Stimulated activated CD4-positive, alpha-beta T cell treated with anti-CD3 and anti-CD28 coated beads, Interleukin-1b, Interleukin-23, amount 100 ng/mL, for 48 hours (primary cell): Measurements from ENCODE around the gene PPP1R2B.
A peak's percentile ranks its signal among the peaks of the same experiment; 100 is the strongest.
"Not testable (repeated sequence)": the region's sequence is repeated elsewhere in the genome, so short reads cannot be mapped to it uniquely, and the experiment has no call there.

Source experiments
- DNase-seq: peaks from one replicate; pipeline ENCODE4 v3.0.0-alpha.2; 2020

Gene PPP1R2B

DNA sequence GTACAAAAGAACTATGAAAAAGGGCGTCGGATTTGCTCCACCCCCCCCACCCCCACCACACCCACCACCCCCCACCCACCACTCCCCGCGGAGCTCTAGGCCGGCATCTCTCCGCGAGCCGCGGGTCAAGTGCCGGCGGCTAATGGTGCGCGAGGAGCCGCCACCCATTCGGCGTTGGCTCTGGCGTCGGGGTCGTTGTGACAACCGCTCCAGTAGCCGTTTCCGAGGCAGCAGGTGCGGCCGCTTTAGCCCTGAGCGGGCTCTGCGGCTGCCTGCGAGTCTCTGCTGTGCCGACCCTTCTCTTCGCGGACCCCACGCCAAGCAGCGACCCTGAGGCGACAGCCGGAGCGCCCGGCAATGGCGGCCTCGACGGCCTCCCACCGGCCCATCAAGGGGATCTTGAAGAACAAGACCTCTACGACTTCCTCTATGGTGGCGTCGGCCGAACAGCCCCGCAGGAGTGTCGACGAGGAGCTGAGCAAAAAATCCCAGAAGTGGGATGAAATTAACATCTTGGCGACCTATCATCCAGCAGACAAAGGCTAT is at the start of gene PPP1R2B:
PPP1R2B (plus strand) TSS at position 90 of the 546 bp plus-strand sequence; CDS start at position 358, 268 bp downstream.
- DNase-seq = no peak

GRCh38 chr5:156800929-156801328 is 49.2 kb upstream of the PPP1R2B start:
- DNase-seq = no peak

DNA sequence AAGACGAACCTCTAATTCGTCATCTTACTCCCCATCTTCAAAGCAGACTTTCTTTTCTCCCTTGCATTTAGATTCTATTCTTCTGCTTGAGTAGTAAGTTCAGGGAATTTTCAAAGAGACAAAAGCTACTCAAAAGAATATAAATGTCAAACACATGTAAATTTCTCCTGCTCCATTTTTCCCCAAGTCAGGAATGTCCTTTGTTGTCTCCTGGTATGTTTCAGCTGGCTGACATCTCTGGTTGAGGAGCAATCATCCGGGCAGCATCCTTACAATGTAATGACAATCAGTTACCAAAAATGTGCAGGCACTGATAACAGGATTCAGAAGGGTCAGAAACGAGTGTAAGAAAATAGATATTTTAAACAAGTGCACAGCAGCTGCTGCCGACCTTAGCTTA is 47.6 kb upstream of the PPP1R2B start:
- no peak for DNase-seq

DNA sequence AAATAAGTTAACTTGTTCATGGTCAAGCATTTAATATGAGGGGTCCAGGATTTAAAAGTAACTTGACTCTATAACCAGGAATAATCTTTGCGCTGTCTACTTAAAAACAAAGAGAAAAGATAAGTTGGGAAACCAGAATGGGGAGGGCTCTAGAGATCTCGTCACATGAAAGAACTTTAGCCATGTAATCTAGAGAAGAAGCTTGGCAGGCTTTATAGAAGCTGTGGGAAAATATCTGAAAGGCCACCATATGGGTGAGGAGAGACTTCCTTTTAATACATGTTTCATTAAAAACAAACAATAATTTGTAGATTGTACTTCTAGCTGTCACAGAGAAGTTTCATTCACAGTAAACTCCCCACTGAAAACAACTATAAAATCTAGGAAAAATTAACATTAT is 46.7 kb upstream of the PPP1R2B start:
- no peak for DNase-seq

- no peak for DNase-seq
Measured at GRCh38 chr5:156812959-156813358, 37.1 kb upstream of the PPP1R2B start.

DNA sequence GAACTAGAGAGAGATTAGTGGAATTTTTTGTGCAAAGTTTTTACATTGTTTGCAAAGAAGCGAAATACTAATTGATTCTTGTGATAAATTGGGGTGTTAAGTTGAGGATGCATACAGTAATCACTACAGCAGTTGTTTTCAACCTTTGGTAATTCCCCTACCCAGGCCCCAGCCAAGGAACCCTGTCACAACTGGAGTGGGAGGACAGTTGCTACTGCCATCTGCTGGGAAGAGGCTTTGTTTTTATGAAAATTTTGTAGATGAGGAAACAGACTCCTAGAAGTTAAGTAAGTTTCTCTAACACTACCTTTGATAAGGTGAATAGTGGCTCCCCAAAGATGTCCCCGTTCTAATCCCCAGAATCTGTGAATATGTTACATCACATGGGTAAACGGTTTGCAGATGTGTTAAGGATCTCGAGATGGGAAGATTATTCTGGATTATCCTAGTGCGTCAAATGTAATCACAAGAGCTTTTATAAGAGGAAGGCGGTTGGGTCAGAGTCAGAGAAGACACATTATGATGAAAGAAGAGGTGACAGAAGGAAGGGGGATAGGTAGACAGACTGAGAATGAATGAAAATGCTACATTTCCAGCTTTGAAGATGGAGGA is 34.0 kb upstream of the PPP1R2B start:
- DNase-seq = peak; percentile 39

DNA sequence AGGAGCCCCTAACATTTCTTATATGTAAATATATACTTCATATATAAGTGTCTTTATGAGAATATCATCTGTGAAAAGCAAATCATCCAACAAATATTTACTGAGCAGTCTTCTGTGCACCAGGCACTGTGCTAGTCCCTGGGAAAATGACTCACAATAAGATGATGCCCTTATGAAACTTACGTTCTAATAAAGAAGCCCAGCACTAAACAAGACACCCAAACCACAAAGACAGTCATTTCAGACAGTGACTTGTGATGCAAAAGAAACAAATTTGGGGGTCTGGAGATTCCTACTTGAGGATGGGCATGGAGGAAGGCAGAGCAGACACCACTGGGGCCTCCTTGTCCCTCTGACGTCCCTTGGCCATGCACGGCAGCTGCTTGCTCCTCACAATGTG is 30.6 kb upstream of the PPP1R2B start:
- no peak for DNase-seq

DNA sequence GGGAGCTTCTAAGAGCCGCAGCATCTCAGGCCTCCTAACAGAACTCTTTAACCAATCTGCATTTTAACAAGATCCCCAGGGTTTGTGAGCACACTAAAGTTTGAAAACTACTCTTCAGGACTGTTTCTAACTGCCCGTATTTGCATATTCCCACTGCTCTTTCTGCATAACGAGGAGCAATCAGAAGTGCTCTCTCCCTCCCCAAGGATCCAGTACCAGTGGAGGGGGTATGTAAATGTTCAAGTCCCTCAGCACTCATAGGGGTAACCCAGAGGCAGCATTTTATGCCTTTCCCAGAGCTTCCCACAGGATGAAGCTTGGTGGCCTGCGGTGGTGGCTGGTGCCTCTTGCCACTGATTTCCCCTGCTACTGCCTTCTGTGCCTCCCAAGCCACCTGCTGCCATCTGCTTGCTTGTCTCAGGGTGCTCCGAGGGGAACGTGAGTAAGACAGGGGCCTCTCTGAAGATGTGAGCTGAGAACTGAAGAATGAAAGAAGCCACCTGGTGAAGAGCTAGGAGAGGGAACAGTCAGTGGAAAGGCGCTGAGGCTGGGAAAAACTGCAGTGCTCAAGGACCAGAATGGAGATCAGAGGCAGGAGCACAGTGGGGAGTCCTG is 30.0 kb upstream of the PPP1R2B start:
- DNase-seq = no peak

GRCh38 chr5:156824241-156824640 is 25.9 kb upstream of the PPP1R2B start:
- no peak for DNase-seq

- DNase-seq = no peak
Measured at GRCh38 chr5:156824800-156825199, 25.3 kb upstream of the PPP1R2B start.

DNA sequence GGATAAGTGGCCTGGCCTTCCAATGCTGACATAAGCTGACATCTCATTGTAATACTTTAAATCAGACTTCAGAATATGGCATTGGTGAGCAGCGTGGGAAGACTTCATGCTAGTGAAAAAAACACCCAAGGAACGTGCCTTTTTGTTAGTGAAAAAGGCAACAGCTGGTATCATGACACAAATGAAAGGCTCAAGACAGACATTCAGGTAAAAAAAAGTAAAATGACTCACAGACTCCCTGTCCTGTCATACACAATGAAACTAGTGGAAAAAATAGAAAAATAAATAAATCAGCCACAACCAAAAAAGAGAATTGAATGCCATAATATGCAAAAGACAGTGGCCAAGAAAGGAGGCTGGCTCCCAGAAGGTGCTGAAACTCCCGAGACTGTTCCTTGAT is 24.4 kb upstream of the PPP1R2B start:
- no peak for DNase-seq

DNA sequence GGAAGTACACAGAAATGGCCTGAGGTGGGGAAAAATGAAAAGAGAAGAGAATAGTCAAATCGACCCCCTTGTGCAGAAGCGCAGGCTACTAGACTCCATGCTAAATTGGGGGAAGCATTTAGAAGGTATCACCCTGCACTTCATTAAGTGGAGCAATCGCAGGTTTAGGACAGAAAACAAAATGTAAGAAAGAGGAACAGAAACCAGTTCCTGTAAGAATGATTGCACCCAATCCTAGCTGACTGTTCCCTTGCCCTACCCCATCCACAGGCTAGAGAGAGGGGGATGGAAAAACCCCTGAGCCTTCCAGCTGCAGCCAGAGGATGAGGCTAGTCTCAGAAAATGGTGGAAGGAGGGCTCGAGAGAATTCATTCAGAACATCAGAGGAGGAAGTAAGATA is 23.9 kb upstream of the PPP1R2B start:
- no peak for DNase-seq

- no peak for DNase-seq
Measured at GRCh38 chr5:156834916-156835315, 15.2 kb upstream of the PPP1R2B start.

GRCh38 chr5:156835905-156836304 is 14.2 kb upstream of the PPP1R2B start:
- DNase-seq = no peak

GRCh38 chr5:156836846-156837245 is 13.2 kb upstream of the PPP1R2B start:
- DNase-seq = no peak

DNA sequence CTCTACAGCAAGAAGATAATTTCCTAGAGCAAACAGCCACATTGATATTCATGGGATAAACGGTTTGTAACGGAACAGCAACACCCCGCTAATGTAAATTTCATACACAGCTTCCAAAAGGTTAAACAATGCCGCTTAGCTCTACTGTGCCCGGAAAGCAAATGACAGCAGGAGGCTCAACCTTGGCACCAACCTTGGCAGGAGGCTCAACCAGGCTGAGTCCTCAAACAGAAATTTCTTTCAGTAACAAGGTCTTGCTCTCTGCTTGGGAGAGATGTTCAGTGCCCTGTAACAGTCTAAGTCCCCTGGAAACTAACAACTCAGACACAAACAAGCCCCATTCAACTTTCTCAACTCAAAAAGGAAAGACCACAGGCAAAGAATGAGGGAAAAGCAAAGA is 11.1 kb upstream of the PPP1R2B start:
- DNase-seq = no peak

GRCh38 chr5:156841737-156842136 is 8.4 kb upstream of the PPP1R2B start:
- no peak for DNase-seq

DNA sequence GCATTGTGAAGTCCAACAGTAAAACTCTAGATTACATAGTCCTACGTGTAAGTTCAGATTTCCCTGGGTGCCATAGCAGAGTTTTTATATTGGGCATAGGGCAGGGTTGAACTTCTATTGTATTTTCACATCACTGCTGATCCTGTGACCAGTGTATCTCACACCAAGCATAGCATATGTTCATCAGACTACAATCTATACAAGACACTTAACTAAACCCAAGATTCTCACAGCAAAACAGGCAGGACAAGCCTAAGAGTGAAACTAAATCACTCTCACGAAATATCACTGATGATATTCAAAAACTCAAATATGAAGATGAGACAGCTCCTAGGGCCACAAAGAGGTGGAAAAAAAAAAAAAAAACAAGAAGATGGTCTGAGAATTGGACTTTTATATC is 3.2 kb upstream of the PPP1R2B start:
- DNase-seq = no peak

DNA sequence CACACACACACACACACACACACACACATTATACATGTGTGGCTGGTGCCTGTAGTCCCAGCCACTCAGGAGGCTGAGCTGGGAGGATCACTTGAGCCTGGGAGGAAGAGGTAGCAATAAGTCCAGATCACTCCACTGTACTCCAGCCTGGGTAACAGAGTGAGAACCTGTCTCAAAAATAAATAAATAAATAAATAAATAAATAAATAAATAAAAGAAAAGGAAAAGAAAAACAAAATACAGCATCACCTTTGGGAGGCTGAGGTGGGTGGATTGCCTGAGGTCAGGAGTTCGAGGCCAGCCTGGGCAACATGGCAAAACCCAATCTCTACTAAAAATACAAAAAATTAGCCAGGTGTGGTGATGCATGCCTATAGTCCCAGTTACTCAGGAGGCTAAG is 1.6 kb upstream of the PPP1R2B start:
- not testable (repeated sequence) for DNase-seq

- no peak for DNase-seq
Measured at GRCh38 chr5:156851880-156852279, 1.8 kb downstream of the PPP1R2B start.

DNA sequence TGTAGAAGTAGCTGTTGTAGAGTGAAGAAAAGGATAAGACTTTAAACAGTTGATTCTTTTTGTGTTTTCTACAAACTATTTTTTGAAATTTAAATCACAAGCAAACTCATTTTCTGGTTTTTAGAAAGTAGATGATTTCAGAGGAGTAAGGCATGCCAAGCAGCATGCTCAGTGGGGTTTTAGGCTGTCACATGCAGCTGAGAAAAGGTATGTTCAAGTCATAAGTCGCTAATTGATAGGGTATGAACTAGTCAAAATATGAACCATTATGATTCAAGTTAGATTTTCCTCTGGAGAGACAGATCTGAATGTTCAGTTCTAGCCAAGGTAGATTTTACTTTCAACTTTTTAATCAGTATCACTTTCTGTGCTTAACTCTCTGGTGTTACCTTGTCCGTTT is 3.0 kb downstream of the PPP1R2B start:
- DNase-seq = not testable (repeated sequence)

DNA sequence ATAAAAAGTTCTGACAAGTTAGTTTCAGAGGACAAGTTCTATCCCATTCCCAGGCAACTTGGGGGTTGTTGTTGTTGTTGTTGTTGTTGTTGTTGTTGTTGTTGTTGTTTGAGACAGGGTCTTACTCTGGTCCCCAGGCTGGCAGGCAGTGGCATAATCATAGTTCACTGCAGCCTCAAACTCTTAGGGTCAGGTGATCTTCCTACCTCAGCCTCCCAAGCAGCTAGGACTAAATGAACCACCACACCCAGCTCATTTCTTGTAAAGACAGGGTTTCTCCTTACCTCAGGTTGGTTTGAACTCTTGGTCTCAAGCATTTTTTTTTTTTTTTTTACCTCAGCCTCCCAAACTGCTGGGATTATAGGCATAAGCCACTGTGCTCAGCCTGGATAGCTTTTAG is 15.3 kb downstream of the PPP1R2B start:
- DNase-seq = no peak

DNA sequence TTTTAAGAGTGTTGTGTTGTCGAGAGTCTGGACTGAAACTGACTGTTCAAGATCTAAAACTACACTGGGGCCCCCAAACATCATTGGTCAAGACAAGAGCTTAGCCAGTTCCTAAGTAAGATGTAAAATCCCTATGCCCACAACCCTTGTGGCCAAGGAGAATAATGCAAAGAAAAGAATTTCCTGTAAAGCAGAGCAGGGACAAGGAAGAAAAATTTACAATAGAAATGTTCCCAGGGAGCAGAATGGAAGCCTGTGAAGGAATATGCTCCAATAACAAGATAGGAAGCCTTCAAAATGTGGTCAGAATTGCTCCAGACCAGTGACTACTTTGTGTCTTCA is 20.4 kb downstream of the PPP1R2B start:
- DNase-seq = no peak

GRCh38 chr5:156871212-156871611 is 21.1 kb downstream of the PPP1R2B start:
- no peak for DNase-seq
